GM18511 (cell line): ENCODE results near the gene ACAA1.

Experiments used
- ATAC-seq: cut with Tn5 transposase; IDR thresholded peaks from one replicate; pipeline ENCODE4 v1.9.1; 2021; ENCODE audit warnings: mild to moderate bottlenecking, moderate library complexity; ENCODE audit not compliant: unreplicated experiment

The ACAA1 gene

GRCh38 chr3:38119821-38120692 is 16.9 kb downstream of the ACAA1 start:
- no peak for ATAC-seq

DNA sequence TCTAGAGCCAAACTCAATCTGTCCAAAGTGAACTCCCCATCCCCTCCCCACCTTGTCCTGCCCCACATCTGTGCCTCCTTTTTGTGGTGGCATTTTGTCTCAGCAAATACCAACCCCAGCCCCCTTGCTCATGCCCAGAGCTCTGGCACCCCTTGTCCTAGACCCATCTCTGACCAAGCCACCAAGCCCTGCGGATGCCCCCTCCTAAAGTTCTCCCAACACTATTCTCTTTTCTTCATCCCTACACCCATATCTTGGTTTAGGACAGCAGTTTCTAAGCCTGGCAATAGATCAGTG is 17.7 kb downstream of the ACAA1 start:
- no peak for ATAC-seq

DNA sequence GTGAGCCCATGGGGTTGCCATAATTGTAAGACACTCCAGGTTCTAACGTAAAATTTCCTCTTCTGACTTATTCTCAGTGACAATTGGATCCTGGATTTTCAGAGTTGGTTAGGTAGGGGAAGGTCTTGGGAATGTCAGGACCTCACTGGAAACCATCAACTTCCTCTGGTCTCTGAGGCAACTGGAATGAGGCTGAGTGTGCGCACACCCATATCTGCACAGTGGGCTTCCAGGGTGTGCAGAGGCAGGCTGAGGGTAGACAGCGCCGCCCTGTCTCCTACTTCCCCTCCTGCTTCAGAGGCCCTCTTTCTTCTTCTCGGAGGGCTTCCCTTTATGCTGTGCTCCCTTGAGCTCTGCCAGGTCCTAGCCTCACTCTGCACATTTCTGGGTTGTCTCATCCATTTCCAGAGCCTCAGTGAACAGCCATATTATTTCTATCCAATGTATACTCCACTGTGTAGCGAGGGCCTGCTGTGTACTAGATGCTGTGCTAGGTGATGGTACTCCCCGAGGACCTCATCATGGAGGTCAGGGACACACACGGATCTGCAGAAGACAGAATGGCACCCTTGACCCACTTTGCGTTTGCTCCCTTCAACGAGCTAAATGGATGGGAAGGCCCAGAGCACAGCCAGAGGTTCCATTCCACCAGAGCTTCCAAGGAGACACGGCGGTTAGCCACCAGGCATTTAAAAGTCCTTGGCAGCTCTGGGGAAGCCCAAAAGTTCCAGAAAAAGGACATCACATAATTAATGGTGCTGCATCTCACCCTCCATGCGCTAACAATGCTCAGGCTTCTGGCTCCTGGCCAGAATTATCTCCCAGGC is 18.3 kb downstream of the ACAA1 start:
- ATAC-seq, result no peak

GRCh38 chr3:38117748-38118420 is 19.0 kb downstream of the ACAA1 start:
- peak; percentile 79 for ATAC-seq

DNA sequence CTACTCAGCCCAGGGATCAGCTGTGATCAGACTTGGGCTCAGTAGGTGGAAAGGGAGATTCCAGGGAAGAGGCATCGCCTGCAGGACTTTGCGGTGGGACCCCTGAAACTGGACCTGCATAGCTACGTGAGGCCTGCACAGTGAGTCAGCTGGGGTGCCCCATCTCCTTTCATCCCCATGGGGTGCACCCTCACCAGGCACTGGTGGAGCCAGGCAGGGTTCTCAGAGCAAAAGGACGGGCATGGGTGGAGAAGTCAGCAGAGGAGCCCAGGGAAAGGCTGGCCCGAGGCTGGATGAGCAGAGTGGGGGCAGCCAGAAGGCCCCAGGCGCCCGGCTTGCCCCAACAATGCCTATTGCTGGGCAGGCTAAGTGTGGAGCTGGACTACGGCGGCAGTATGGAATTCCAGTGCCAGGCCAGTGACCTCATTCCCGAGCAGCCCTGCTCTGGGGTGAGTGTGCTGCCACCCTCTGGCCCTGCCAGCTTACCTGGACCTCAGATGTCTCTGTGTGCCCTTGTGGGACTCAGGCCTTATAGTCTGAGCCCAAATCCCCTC is 19.7 kb downstream of the ACAA1 start:
- ATAC-seq, result no peak

DNA sequence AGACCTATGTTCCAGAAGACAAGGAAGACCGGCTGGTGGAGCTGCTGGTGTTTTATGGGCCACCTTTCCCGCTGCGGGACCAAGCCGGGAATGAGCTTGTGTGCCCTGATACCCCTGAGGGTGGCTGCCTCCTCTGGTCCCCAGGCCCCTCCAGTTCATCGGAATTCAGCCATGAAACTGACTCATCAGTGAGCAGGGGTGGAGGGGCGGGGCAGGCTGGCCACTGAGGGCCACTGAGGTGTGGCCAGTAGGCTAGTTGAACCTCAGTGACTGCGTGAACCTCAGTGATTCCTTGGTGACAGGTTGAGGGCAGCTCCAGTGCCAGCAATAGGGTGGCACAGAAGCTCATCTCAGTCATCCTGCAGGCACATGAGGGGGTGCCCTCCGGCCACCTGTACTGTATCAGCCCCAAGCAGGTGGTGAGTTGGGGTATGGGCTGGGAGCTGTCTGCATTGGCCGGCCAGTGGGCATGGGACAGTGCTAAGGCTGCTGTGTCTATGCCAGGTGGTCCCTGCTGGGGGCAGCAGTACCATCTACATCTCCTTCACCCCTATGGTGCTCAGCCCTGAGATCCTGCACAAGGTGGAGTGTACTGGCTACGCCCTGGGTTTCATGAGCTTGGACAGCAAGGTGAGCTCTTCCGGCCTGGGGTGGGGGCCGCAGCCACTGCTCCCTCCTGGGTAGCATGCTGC is 20.3 kb downstream of the ACAA1 start:
- ATAC-seq, result no peak

DNA sequence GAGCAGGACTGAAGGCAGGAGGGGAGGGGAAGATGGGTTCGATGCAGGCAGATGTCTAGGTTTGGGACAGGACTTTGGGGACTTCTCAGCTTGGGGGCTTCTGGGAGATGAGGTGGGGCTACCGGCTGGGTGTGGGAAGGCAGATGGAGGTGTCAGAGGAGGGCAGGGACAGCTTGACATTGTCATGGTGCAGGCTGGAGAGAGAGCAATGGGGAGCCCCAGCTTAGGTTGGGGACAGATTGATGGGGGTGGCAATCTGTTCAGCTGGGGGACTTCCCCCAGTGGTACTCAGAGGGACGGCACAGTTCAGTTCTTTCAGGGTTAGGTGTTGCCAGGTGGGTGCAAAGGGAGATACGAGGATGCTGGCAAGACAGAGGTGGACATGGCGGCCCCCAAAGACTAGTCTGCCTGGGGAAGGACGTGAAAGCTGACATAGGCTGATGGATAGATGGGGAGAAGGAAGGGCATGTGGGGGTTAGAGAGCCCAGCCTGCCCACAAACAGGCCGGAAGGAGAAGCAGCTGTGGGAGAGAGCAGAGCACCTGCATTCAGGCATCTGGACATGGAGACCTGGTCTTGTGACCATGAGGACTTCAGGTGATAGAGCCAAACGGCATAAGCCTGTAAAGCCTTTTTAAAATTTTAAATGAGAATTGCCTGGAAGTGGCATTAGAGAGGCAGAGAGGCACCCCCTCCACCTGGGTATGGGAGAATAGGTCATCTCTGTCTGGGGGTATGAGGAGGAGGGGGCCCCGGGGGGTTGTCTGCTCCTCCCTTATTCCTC is 21.1 kb downstream of the ACAA1 start:
- no peak for ATAC-seq

- no peak for ATAC-seq
Measured at GRCh38 chr3:38114875-38115644, 21.9 kb downstream of the ACAA1 start.

DNA sequence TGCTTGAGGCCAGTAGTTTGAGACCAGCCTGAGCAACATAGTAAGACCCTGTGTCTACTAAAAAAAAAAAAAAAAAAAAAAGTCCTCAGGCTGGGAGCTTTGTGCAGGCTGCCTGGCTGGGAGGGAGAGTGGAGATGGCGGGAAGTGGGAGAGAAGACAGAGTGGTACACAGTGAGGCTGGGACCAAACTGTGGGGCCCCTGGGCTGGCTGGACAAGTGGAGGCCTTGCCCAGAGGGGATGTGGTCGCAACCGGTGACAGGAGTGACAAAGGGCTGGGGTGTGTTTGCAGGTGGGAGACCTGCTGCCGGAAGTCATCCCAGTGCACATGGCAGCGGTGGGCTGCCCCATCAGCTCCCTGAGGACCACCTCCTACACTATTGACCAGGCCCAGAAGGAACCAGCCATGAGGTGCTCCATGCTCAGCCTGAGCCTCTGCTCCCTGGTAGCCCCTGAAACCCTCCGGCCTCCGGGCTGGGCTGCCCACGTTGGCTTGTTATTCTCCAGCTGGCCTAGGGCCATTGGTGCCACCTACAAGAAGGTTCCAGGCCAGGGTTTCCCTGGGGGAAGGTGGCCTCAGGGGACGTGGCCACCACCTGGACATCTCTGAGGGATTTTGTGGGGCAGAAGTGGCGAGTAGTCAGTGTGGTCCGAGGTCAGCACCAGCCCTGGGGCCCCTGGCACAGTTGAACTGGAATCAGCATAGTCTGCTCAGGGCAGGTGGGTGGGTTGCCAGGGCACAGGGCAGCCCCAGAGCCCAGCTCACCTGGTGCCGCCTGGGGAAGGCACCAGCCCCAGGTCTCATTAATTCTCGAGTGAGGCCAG is 22.7 kb downstream of the ACAA1 start:
- ATAC-seq, result no peak

- no peak for ATAC-seq
Measured at GRCh38 chr3:38112378-38112761, 24.6 kb downstream of the ACAA1 start.

DNA sequence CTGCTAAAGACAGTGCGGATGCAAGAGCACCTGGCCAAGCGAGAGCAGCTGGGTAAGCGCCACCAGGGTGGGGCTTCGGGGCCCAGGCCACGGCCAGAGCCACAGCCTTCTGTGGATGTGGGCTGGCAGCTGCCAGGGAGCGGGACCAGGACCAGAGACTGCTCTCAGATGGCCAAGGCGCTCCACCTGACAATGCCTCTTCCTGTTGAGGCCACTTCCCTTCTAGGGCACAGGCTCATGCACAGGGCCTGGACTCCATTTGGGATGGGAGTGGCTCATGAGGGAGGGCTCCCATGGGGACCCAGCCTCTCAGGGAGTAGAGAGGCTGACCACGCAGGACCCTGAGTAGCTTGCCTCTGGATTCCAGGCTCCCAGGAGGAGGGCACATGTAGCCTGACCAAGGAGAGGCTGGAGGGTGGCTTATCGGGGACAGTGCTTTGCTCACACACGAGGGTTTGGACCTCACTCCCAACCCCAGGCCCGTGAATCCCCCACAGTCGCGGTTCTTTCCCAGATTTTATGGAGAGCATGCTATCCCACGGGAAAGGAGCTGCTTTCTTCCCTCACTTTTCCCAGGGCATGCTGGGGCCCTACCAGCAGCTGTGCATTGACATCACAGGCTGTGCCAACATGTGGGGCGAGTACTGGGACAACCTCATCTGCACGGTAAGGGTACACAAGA is 25.1 kb downstream of the ACAA1 start:
- no peak for ATAC-seq

- no peak for ATAC-seq
Measured at GRCh38 chr3:38111201-38111600, 25.7 kb downstream of the ACAA1 start.

DNA sequence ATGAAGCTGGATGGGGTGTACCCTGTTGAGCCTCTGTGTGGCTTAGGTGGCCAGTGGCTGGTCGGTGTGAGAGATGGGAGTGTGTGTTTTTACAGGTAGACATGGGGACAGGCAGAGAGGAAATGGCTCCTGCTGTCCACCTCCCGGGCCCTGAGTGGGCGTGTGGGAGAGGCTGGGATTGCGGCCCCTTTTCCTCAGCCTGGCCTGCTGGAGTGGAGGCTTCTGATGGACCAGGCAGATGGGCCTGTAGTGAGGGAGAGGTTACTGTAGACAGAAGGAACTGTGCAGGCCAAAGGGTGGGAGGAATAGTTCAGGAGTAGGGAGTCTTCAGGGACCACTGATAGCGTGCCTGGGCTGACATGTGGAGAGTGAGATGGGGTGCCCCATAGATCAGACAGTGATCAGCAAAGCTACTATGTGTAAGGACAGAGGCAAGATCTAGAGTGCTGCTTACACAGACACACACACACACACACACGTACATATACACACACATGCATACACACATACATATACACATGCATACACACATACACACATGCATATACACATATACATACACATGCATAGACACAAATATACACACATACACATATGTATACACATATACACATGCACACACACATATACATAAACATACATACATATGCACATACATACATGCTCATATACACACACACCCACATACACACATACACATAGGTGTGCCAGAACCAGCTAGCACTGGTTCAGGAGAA is 26.4 kb downstream of the ACAA1 start:
- no peak for ATAC-seq

- no peak for ATAC-seq
Measured at GRCh38 chr3:38109580-38110313, 27.2 kb downstream of the ACAA1 start.

GRCh38 chr3:38108649-38109579 is 28.0 kb downstream of the ACAA1 start:
- no peak for ATAC-seq
